Fibroblast of skin of right biceps (primary cell): ENCODE measurements around the gene SETD4.
A peak's percentile ranks its signal among the peaks of the same experiment; 100 is the strongest.
"Not testable (repeated sequence)": the region's sequence is repeated elsewhere in the genome, so short reads cannot be mapped to it uniquely, and the experiment has no call there.

ENCODE experiments used
- DNase-seq: peaks from one replicate; pipeline ENCODE4 v3.0.0-alpha.2; 2013

SETD4 gene

DNA sequence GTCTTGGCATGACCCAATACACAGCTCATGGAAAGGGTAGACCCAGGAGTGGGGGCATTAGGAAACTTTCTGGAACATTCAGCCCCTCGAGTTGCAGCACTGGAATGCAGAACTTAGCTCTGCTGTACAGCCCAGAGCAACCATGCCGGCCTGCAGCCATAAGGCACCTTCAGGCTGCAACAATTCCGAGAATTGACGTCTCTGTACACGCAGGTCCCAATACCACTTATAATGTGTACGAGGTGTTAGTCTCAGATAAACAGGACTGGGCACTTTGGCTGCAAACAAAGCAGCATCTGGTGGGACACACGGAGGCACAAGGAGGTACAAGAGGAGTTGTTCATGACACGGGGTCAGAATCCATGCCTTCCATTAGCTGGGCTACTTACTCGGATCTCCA is 17.4 kb upstream of the SETD4 start:
- no peak for DNase-seq

DNA sequence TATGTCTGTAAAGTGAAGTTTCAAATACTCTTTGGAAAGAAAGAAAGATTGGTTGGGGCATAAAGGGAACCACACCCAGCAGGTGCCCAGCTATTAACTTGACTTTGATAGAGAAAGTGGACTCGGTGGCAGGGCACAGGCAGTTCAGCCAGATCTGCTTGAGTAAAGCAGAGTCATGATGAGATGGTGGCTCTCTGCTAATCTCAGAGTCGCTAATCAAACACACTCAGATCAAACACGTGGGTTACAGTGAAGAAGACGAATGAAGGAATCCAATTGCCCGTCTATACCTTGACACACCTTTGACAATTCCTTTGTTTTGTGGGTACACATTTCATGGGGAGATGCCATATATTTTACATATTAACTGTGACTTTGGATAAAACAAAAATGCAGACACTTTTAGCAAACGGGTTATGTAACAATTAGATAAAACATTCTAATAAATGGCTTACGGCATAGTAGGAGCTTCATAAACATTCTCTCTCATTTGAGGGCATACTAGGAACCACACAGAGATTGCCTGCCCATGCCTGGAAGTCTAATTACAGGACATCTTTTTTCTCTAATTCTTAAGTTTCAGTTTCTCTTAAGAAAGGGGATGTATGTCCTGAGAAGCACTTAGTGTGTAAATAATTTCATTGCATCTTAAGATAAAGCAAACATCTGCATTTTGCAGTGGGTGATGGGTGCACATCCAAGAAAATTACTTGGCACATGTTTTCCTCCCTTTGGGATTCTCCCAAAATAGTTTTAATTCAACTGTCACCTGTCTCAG is 16.7 kb upstream of the SETD4 start:
- no peak for DNase-seq

DNA sequence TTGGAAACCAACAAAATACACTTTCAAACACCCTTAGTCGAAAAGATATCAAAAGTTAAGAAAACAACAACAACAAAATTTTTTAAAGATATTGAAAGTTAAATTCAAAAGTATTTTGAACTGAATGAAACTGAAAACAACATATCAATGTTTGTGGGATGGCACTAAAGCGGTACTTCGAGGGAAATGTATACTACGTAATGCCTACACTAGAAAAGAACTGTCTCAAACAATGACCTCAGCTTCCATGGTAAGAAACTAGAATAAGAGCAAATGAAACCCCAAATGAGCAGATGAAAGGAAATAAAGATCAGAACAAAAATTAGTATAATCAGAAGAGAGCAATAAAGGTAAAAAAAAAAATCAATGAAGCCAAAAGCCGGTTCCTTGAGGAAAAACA is 15.6 kb upstream of the SETD4 start:
- DNase-seq, result no peak

DNA sequence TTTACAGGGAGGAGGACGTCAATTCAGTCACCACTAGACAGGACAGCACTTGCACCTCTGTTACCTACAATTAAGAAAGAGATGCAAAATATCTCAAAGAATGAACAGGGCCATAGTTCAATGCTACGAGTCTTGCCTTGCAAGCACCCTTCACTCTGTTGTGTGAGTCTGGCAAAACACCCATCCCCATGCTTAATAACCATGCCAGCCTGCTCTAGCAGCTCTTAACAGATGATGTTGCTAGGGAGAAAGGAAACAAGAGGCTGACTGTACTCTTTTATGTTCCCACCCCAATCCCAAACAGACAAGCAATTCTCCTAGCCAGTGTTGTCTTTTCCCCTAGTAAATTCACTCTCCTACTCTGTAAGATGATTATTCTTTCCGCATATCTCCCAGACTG is 14.8 kb upstream of the SETD4 start:
- DNase-seq, result no peak

DNA sequence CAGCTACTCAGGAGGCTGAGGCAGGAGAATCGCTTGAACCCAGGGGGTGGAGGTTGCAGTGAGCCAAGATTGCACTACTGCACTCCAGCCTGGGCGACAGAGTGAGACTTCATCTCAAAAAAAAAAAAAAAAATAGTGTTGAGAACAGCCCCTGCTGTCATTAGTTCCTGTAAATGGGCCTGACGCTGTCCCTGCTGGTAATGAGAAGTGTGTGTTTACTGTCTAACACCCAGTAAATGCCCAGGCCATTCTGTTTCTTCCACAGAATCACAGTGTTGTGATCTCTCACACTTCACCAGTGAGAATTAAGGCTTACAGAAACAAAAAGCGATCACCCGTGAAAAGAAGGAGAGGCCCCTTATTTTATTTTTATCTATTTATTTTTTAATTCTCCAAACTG is 13.6 kb upstream of the SETD4 start:
- DNase-seq, result not testable (repeated sequence)

DNA sequence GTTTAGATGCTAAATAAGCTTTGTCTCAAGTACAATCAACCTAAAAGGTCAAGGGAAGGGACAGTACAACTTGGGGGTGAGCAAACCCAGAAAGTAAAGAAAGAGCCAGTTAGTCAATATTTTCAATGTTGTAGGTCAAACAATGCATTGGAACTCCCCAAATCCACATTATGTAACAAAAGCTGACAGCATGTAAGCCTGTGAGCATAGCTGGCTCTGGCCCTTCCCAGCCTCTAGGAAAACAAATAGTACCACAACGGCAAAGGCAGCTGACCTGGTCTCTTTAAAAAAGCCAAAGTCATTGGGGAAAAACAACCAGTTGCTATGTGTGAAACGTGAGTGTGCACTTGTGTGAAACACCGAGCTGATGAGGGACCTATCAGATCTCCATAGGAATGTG is 12.9 kb upstream of the SETD4 start:
- DNase-seq, result no peak

DNA sequence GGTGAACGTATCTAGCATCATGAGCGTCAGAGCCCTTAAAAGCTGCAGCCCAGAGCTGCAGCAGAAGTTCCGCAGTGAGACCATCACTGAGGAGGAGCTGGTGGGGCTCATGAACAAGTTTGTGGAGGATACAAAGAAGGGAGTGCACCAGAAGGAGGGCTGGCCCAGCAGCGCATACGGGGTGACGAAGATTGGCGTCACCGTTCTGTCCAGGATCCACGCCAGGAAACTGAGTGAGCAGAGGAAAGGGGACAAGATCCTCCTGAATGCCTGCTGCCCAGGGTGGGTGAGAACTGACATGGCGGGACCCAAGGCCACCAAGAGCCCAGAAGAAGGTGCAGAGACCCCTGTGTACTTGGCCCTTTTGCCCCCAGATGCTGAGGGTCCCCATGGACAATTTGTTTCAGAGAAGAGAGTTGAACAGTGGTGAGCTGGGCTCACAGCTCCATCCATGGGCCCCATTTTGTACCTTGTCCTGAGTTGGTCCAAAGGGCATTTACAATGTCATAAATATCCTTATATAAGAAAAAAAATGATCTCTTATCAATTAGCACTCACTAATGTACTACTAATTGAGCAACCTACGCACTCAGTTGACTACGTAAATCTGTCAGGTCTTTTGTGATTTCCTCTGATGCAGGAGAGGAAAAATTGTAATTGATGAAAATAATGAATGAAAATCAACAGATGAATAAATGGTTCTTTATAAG is 12.3 kb upstream of the SETD4 start:
- DNase-seq, result no peak

DNA sequence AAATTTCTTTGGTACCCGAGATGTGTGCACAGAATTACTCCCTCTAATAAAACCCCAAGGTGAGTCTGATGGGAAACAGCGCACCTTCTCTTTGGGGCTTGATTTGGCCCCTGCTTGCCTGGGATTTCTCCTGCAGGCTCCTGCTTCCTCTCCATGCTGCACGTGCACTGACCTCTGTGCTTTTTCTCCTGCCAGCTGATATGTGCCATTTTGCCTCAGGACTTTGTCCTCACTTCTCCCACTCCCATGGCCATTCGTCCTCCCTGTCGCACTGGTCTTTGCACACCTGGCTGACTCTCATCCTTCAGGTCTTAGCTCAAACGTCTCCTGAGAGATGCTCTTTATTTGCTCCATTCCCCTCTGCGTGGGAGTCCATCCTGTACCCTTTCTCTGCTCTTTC is 10.7 kb upstream of the SETD4 start:
- no peak for DNase-seq

DNA sequence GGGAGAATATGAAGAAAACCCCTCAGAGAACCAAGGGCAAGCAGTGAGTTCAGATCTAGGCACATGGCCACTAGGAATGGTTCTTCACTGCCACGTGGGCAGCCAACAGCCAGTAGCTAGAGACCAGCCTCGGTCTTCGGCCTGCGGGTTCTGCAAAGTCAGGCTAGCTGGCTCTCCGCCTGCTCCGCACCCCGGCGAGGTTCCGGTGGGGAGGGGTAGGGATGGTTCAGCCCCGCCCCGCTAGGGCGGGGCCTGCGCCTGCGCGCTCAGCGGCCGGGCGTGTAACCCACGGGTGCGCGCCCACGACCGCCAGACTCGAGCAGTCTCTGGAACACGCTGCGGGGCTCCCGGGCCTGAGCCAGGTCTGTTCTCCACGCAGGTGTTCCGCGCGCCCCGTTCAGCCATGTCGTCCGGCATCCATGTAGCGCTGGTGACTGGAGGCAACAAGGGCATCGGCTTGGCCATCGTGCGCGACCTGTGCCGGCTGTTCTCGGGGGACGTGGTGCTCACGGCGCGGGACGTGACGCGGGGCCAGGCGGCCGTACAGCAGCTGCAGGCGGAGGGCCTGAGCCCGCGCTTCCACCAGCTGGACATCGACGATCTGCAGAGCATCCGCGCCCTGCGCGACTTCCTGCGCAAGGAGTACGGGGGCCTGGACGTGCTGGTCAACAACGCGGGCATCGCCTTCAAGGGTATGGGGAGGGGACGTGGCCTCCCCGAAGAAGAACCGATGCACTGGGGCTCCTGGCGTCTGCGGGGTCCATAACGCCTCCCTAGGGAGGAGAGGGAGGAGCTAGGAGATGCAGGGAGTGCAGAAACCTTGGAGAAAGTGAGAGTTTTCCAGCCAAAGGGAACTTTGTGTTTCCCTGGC is 9.6 kb upstream of the SETD4 start, which contains the start of gene CBR1:
Gene CBR1, plus strand, starts transcription at position 312 of the 871 bp plus-strand sequence. Its CDS starts 92 bp downstream, at position 404.
- DNase-seq, result peak; percentile 94

DNA sequence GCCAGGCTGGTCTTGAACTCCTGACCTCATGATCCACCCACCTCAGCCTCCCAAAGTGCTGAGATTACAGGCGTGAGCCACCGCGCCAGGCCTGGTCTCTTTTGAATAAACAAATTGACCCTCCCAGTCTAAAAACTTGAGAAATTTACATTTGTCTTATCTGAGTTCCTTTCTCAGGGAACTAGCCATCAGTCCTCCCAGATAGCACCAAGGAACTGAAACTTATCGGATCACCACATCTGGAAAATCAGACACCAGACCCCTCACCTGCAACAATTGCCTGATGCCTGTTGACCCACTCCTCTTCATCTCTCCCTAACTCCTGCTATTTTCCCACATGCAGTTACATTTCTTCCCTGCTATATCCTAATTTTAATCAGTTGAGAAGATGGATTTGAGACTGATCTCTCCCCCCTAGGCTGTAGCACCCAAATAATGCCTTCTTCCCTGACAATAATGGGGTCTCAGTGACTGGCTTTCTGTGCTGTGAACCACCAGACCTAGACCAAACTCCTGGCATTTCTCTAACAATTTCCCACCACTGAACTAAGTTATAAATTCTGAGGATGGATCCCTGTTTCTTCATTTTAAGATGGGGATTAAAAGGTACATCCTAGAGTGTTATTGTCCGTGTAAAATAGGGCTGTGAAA is 8.5 kb upstream of the SETD4 start:
- DNase-seq, result no peak

DNA sequence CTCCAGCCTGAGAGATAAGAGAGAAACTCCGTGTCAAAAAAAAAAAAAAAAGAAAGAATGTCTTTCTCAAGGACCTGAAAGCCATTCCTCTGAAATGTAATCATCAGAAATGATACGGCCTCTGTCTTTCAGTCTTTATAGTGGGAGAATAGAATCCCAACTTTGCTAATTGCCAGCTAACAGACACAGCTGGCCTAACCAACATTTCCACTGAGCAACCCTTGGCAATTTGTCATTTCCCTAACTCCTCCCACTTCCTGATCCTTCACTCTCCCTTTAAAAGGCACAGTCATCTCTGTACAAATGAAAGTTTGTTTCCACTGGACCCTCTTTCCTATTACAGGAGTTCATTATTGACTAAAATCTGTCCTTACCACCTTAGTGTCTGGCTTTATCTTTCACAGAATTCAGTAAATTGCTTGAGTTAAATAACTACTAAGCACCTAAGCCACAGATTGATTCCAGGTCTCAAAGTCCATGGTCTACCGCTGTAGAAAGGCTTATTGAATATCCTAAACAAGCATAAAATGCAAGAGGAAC is 5.2 kb upstream of the SETD4 start:
- DNase-seq, result peak; percentile 73

DNA sequence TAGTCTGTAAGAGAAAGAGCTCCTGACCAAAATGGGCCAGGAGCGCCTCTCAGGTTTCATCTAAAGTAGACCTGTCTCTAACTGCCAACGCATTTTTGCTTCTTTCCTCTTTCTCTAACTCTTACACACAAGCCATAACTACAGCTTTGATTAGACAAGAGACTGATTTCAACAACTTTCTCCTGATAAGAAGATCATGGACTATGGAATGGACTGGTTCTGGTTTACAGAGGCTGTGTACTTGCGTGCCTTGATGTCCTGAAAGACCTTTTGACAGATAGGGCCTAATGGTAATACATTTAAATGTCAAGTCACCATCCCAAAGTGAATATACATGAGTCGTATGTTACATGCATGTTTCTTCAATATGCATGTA is 3.7 kb upstream of the SETD4 start:
- no peak for DNase-seq

DNA sequence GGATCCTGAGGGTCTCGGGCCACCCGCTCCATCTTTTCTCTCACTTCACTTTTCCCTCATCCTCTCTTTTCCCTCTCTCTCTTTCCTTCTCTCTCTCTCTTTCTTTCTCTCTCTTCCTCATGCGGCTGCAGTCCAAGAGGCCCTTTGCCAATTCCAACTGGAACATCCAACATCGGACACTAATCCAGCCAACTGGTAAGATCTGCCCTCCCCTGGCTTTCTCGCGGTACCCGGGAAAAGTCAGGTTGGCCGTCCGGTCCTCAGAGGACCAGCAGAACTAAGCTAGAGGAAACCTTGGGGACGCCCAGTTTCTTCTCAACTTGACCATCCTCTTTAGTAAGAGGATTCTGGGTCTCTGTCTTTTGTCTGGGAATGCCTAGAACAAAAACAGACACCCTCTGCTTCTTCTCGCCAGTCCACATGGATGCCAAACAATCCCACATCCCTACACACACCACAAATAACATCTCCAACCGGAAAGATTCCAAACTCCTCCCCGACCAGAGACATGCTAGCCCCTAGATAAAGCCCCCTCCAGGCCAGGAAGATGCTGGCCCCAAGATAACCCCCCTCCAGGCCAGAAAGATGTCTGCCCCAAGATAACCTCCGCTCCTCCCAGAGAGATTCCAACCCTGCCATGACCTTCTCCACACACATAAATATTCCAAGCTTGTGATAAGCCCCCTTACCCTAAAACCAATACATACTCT is 3.2 kb upstream of the SETD4 start:
- no peak for DNase-seq

DNA sequence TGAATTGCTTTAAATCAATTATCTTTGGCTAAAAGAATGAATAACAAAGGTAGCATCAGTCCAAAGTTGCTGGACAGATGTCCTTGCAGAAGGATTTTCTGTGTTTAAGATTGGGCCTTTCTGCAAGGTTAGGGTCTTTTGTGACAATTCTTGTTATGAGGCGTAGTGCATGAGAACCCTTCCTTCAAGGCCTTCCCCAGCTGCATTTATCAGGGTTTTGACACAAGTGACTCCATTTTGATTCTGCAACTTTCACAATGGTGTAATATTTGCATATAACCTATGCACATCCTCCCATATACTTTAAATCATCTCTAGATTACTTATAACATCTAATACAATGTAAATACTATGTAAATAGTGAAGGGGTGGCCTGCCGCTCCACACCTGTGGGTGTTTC is 1.1 kb upstream of the SETD4 start:
- no peak for DNase-seq

DNA sequence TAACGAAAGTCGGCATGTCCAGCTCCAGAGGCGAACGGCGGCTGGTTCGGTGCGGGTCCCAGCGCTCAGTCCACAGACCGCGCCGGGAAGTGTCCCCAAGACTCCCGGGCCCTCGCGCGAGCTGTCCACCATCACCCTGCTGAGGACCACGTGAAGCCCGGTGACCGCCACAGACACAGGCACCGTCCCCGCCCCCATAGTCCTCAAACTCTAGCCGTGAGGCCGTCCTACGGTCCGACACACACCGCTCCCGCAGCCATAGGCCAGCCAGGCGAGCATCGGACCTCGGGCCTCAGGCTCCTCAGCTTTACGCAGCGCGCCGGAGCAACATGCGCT is 535 bp downstream of the SETD4 start:
- no peak for DNase-seq

DNA sequence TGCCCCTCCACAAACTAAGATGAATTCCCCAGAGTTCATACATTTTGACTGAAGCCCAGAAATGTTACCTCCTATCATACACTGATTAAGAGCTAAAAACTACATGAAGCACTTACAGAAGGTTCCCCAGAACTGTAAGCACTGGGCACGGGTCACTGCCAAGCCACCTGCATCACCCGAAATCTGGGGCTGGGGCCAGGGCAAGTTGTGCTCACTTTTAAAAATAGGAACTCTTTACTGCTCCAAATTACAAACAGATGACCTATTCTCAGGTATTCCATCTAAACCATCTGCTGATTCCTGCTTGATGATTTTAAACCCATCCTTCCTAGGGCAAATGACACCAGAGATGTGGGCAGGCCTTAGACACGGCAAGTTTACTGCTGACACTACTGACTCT is 4.8 kb downstream of the SETD4 start:
- no peak for DNase-seq

DNA sequence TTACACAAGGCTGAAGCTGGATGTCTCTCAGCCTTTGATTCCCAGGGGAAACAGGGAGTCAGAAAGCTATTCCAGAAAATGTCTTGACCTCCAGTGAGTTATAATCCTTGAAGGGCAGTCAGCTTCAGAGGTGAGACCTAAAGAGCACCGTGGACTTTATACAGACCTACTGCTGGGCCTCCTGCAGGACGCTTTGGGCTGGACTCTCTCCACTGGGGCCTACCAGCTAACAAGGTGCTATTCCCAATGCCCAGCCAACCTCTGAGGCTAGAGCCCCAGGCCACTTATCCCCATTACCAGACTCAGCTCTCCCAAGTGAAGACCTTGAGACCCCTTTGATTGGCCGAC is 6.6 kb downstream of the SETD4 start:
- no peak for DNase-seq

DNA sequence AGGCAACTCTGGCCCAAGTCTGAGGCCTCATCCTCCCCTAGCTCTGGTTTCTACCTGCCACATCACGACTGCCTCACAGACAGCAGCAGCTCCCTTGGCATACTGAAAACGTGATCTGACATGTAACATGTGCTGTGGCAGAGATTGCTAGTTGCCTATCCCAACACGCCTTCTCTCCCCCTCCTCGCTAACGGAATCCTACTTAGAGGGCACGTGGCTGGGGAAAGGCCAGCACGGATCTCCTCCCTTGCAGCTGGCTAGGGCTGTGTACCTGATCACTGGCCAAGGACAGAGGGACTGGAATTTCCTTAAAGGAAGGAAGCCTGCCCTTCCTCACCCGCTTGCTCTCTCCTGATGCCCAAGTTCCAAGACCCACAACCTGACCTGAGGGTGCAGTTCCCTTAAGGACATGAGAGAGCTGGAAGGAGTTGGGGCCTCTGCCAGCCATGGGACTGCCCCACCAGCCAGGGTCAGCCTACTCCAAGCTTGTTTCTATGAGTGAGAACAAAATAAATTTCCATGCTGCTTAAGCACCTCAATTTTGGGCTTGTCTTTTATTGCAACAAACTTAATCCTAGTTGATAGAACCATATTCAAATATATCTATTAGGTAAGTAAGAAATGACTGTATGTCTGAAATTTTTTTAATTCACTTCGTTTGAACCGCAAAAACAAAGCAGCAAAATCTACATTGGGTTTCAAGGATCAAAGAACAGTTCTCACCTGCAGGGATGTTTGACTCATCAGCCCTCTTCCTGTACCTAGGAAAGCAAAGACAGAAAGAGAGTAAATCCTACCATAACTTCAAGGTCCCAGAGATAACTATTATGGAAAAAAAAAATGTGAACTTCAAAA is 7.2 kb downstream of the SETD4 start:
- DNase-seq, result no peak

DNA sequence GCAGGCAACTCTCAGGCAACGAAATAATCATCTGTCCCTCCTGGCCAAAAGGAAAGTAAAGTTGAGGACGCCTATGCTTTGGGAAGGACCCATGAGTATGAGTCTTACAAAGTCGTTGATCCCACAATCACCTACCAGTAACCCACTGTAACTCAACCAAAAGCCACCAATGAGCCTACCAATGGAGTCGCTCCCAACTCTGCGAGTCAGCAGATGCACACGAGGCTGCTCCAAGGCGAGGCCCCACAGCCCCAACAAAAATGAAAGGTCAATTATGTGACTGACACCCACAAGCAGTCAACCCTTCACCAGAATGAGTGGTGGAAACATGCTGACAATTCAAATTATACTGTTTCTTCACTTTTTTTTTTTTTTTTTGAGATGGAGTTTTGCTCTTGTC is 12.0 kb downstream of the SETD4 start:
- DNase-seq, result no peak

DNA sequence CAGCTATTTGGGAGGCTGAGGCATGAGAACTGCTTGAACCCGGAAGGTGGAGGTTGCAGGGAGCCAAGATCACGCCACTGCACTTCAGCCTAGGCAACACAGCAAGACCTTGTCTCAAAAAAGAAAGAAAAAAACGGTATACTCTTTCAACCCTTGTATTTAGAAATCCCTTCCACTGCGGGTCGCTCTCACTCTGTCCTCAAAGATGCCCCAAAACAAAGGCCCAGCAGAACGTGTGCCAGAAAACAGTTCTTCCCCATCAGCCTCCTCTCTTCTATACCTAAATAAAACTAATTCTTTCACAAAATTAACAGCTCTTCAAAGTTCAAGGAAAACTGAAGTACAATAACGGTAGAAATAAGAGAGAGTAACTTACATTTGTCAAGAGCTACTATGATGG is 13.2 kb downstream of the SETD4 start:
- DNase-seq, result no peak

DNA sequence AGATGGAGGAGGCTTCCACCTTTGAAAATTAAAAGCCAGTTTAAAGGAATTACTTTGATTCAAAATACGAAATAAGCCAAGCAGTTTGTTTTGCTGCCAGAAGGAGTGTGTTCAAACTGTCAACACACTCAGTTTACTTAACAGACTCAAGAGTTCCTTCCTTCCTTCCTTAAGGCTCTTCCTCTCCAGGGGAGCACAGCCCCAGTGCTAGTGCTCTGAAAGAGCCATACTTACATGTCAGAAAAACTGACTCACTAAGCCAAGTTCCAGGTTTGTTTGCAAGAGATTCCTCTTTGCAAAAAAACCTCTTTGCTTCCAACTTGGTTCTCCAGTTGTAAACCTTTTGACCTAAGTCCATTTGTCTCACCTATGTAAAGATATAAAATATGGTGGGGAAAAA is 14.3 kb downstream of the SETD4 start:
- DNase-seq, result no peak
